HK-2 (cell line): Measurements from ENCODE around the gene UTRN.

Source experiments
- DNase-seq: peaks from one replicate; pipeline ENCODE4 v3.0.0-alpha.2; 2018; ENCODE audit not compliant: unreplicated experiment

UTRN gene

GRCh38 chr6:144314003-144314485 lies 28.9 kb downstream of the UTRN start:
- peak; percentile 25 for DNase-seq

- no peak for DNase-seq
Measured at GRCh38 chr6:144314562-144314961, 29.4 kb downstream of the UTRN start.

- no peak for DNase-seq
Measured at GRCh38 chr6:144315226-144315980, 30.3 kb downstream of the UTRN start.

GRCh38 chr6:144315981-144316861 lies 31.1 kb downstream of the UTRN start:
- DNase-seq = no peak

- no peak for DNase-seq
Measured at GRCh38 chr6:144316862-144317195, 31.7 kb downstream of the UTRN start.

- no peak for DNase-seq
Measured at GRCh38 chr6:144317736-144318135, 32.6 kb downstream of the UTRN start.

GRCh38 chr6:144319211-144319610 lies 34.1 kb downstream of the UTRN start:
- DNase-seq = no peak

- DNase-seq = no peak
Measured at GRCh38 chr6:144320741-144321140, 35.6 kb downstream of the UTRN start.

- no peak for DNase-seq
Measured at GRCh38 chr6:144321839-144322591, 36.9 kb downstream of the UTRN start.

- DNase-seq = no peak
Measured at GRCh38 chr6:144325232-144325631, 40.1 kb downstream of the UTRN start.

GRCh38 chr6:144326393-144326792 lies 41.3 kb downstream of the UTRN start:
- no peak for DNase-seq

GRCh38 chr6:144327081-144327480 lies 41.9 kb downstream of the UTRN start:
- DNase-seq = no peak

GRCh38 chr6:144330017-144330987 lies 45.2 kb downstream of the UTRN start:
- no peak for DNase-seq

- DNase-seq = no peak
Measured at GRCh38 chr6:144331491-144331969, 46.4 kb downstream of the UTRN start.

GRCh38 chr6:144332177-144332576 lies 47.0 kb downstream of the UTRN start:
- DNase-seq = no peak

GRCh38 chr6:144334150-144334708 lies 49.1 kb downstream of the UTRN start:
- DNase-seq = no peak
